ENCODE data around the gene ABHD16B. TPM values are rescaled to one million over a fixed set of nuclear protein-coding genes. Genes with fewer than 3 reads are reported as not detected.
"Not testable (repeated sequence)": the region's sequence is repeated elsewhere in the genome, so short reads cannot be mapped to it uniquely, and the experiment has no call there.

ABHD16B gene
- total RNA-seq, 4 donors from 2014 or later: not detected

GRCh38 chr20:63863021-63863797 is 1.9 kb downstream of the ABHD16B start:
- no peak for DNase-seq
- H3K27ac ChIP-seq: peak overlapping the region; percentile 88 to 96 (median 93)
- no peaks in the 10 kb centered on the region for H3K9me3 ChIP-seq
- TF ChIP-seq CTCF (IDR thresholded peaks at IDR 0.05) (no peak), POLR2A (IDR thresholded peaks at IDR 0.05) (no peak)
- H3K36me3 ChIP-seq: peaks cover 0 to 18% (median 0%) of the 10 kb centered on the region in 3 donors
- no peaks in the 10 kb centered on the region for H3K27me3 ChIP-seq
- H3K4me3 ChIP-seq: peak overlapping the region in 3 of 4 donors; percentile 71 to 89 (median 82)
- peaks cover 0 to 33% (median 20%) of the 10 kb centered on the region in 4 donors for H3K4me1 ChIP-seq

GRCh38 chr20:63863798-63864544 is 2.7 kb downstream of the ABHD16B start:
- peak; percentile 91 to 96 (median 93) for DNase-seq
- Histone ChIP-seq H3K27me3 (no peaks in the 10 kb centered on the region), H3K27ac (peak overlapping the region; percentile 88 to 96 (median 93)), H3K4me1 (peaks cover 0 to 28% (median 14%) of the 10 kb centered on the region in 4 donors), H3K36me3 (peaks cover 0 to 25% (median 0%) of the 10 kb centered on the region in 3 donors), H3K9me3 (no peaks in the 10 kb centered on the region), H3K4me3 (peak overlapping the region; percentile 71 to 89 (median 81))
- peak; percentile 48 to 78 (median 74) for TF ChIP-seq CTCF (IDR thresholded peaks at IDR 0.05)
- TF ChIP-seq POLR2A (IDR thresholded peaks at IDR 0.05): peak; percentile 59 to 72

- Histone ChIP-seq H3K27me3 (no peaks in the 10 kb centered on the region), H3K9me3 (no peaks in the 10 kb centered on the region), H3K4me1 (peaks cover 0 to 28% (median 13%) of the 10 kb centered on the region in 4 donors), H3K36me3 (peaks cover 0 to 31% (median 0%) of the 10 kb centered on the region in 3 donors), H3K27ac (peak overlapping the region; percentile 88 to 96 (median 93)), H3K4me3 (peak overlapping the region; percentile 71 to 89 (median 81))
- no peak for TF ChIP-seq CTCF (IDR thresholded peaks at IDR 0.05)
- no peak for TF ChIP-seq POLR2A (IDR thresholded peaks at IDR 0.05)
- no peak for DNase-seq
These were observed 3.3 kb downstream of the ABHD16B start for GRCh38 chr20:63864545-63864977.

GRCh38 chr20:63864978-63865640 is 3.8 kb downstream of the ABHD16B start, which contains the start of gene TPD52L2:
TPD52L2 (plus strand) TSS chr20:63865270; CDS start chr20:63865366, 96 bp downstream.
- peaks cover 0 to 28% (median 13%) of the 10 kb centered on the region in 4 donors for H3K4me1 ChIP-seq
- TF ChIP-seq POLR2A (IDR thresholded peaks at IDR 0.05) (peak; percentile 87 to 96), CTCF (IDR thresholded peaks at IDR 0.05) (no peak)
- peaks cover 0 to 37% (median 0%) of the 10 kb centered on the region in 3 donors for H3K36me3 ChIP-seq
- DNase-seq: peak; percentile 99
- H3K9me3 ChIP-seq: no peaks in the 10 kb centered on the region
- peak within 1 kb of the TSS; percentile 88 to 96 (median 93) for H3K27ac ChIP-seq
- H3K4me3 ChIP-seq: peak within 1 kb of the TSS; percentile 71 to 89 (median 81)
- H3K27me3 ChIP-seq: no peaks in the 10 kb centered on the region

- not testable (repeated sequence) for H3K27me3 ChIP-seq, H3K4me3 ChIP-seq, DNase-seq, H3K27ac ChIP-seq, H3K9me3 ChIP-seq
- Histone ChIP-seq H3K4me1 (peaks cover 0 to 24% (median 13%) of the 10 kb centered on the region in 4 donors), H3K36me3 (peaks cover 0 to 49% (median 0%) of the 10 kb centered on the region in 3 donors)
These were observed 5.7 kb downstream of the ABHD16B start for GRCh38 chr20:63867042-63867441.

Data from Peyer's patch (tissue), 4 donors.